Measurements from ENCODE around the gene LIMD2.
"Not testable (repeated sequence)": the region's sequence is repeated elsewhere in the genome, so short reads cannot be mapped to it uniquely, and the experiment has no call there.

Gene LIMD2

GRCh38 chr17:63699638-63700527 is at the start of gene LIMD2:
Gene LIMD2, minus strand, starts transcription at chr17:63700125. Its CDS starts 827 bp downstream, at chr17:63699298.
- no peak for TF ChIP-seq CTCF (IDR thresholded peaks at IDR 0.05; ENCODE audit: low read length, missing control alignments)
- DNase-seq (ENCODE audit: low read depth): peak; percentile 23
- H3K4me3 ChIP-seq (replicated peaks; ENCODE audit: low read depth, low read length): peak within 1 kb of the TSS; percentile 57

- H3K4me3 ChIP-seq (replicated peaks; ENCODE audit: low read depth, low read length): peak within 1 kb of the TSS; percentile 88
- DNase-seq (ENCODE audit: low read depth): peak; percentile 96
- no peak for TF ChIP-seq CTCF (IDR thresholded peaks at IDR 0.05; ENCODE audit: low read length, missing control alignments)
Measured at GRCh38 chr17:63741408-63742173, 41.7 kb upstream of the LIMD2 start, which contains the start of gene STRADA. Gene STRADA, minus strand, starts transcription at chr17:63741799. Its CDS starts 13,430 bp downstream, at chr17:63728369.

- TF ChIP-seq CTCF (IDR thresholded peaks at IDR 0.05; ENCODE audit: low read length, missing control alignments): no peak
- H3K4me3 ChIP-seq (replicated peaks; ENCODE audit: low read depth, low read length): peak overlapping the region; percentile 88
- DNase-seq (ENCODE audit: low read depth): peak; percentile 2
Measured at GRCh38 chr17:63741143-63741407, 41.1 kb upstream of the LIMD2 start.

GRCh38 chr17:63740464-63741142 is 40.7 kb upstream of the LIMD2 start:
- no peak for DNase-seq (ENCODE audit: low read depth)
- no peak for TF ChIP-seq CTCF (IDR thresholded peaks at IDR 0.05; ENCODE audit: low read length, missing control alignments)
- H3K4me3 ChIP-seq (replicated peaks; ENCODE audit: low read depth, low read length): peak overlapping the region; percentile 88

- DNase-seq (ENCODE audit: low read depth): no peak
- TF ChIP-seq CTCF (IDR thresholded peaks at IDR 0.05; ENCODE audit: low read length, missing control alignments): no peak
- no peak overlapping the region for H3K4me3 ChIP-seq (replicated peaks; ENCODE audit: low read depth, low read length)
Measured at GRCh38 chr17:63735691-63736090, 35.8 kb upstream of the LIMD2 start.

GRCh38 chr17:63722403-63722802 is 22.5 kb upstream of the LIMD2 start:
- no peak overlapping the region for H3K4me3 ChIP-seq (replicated peaks; ENCODE audit: low read depth, low read length)
- DNase-seq (ENCODE audit: low read depth): no peak
- TF ChIP-seq CTCF (IDR thresholded peaks at IDR 0.05; ENCODE audit: low read length, missing control alignments): no peak

- H3K4me3 ChIP-seq (replicated peaks; ENCODE audit: low read depth, low read length); DNase-seq (ENCODE audit: low read depth): not testable (repeated sequence)
Measured at GRCh38 chr17:63720194-63720593, 20.3 kb upstream of the LIMD2 start.
